ENCODE results near the gene FOXO1.

- TF ChIP-seq POLR2A (IDR thresholded peaks at IDR 0.05; ENCODE audit: low read depth) (no peak), CTCF (IDR thresholded peaks at IDR 0.05) (no peak)
Observed at GRCh38 chr13:40613914-40614313, 52.5 kb downstream of the FOXO1 start.

All from esophagus muscularis mucosa (tissue), 3 donors.